GM18508 (cell line): Measurements from ENCODE around the gene TMEM31.
"Not testable (repeated sequence)": the region's sequence is repeated elsewhere in the genome, so short reads cannot be mapped to it uniquely, and the experiment has no call there.

Experiments used
- ATAC-seq: cut with Tn5 transposase; IDR thresholded peaks from one replicate; pipeline ENCODE4 v1.9.1; 2021; ENCODE audit warnings: moderate number of reproducible peaks; ENCODE audit not compliant: insufficient read depth, unreplicated experiment

Gene TMEM31

DNA sequence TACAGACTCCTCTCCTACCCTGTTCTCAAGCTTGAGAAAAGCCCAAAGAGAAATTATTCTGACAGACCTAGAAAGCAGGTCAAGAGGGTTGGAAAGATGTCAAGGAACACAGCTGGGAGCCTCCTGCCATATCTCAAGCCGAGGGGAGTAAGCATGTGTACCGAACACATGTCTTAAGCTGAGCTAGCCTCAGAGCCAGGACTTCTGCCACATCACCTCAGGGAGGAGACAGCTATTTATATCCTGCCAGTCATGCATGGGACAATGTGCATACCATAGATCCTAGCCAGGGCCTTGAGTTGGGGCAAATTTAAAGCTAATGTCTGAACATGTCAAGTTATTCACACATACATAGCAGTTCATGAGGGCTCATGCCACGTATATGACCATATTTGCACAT, 11.8 kb downstream of the TMEM31 start:
- no peak for ATAC-seq

DNA sequence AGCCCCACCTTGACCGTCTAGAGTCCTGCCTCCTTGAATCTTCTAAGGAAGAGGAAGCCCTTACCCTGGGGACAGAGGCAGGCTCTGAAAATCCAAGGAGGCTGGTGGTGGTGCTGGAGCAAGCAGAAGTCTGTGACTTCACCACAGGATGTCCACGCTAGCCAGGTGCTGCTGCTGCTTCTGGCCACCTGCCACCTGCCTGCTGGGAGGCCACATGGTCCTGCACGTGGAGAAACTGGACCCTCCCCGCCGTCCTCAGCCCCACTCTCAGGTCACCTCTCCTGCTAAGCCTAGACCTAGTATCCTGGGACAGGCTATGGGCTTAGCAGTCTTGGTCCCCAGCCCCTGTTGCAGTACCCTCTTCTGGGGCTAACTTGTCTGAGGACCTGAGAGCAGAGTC, 15.8 kb downstream of the TMEM31 start:
- ATAC-seq, result no peak

DNA sequence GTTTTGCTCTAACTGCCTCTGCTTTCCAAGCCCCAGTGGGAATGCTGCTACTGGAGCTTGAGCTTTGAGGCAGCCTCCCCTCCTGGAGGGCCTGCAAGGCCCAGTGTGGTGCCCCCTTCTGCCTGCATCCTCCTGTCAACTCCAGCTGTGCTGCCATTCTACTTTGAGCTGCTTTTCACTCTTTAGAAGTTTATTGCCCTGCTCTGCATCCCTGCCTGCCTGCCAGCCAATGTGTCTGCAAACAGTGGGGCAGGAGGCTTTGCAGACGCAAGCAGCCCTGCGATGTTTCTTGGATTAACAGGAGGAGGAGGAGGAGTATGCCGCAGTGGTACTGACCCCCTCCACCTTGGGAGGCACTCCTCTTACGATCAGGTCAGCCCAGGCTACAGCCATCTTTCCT, 16.4 kb downstream of the TMEM31 start:
- no peak for ATAC-seq

DNA sequence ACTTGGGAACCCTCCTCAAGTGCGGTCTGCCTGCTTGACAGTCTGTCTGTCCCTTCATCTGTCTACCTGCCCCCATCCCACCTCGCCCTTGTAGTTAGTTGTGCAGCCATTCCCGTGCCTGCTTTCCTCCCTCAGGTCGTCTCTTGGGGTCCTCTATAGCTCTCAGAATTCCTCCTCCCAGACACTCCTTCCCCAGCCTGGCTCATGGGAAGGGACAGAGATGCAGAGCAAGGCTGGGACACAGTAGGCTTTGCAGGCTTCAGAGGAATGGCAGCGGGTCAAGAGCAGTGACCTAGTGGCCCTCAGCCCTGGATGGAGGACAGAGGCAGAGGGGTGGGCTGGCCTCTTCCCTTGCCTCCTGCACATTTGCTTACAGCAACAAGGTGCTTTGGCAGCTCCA, 18.3 kb downstream of the TMEM31 start:
- ATAC-seq, result no peak

DNA sequence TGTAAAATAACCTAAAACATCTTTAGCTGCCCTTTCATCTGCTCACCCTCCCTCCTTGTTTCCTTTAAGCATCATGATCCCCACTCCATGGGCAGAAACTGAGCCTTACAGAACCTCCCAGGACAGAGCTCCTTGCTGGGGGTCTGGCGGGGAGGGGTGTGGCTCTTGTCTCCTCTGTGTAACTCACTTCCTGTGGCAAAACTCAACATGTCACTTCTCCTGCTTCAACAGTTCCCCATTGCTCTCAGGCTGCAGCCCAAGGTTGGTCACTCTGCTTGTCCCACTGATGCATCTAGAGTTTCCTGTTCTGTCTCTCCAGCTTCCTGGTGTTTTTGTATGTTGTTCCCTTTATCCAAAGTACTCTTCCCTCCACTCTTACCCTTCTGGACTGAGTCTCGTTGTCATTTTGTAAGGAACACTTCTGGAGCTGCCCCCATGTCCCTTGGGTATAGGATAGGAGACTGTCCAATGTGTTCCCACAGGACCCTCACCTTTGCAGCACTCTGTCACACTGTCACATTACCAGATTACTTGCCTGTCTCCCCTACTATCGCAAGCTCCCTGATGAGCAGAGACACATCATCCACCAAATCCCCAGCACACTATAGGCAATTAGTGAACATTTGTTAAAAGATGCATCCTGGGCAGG, 19.6 kb downstream of the TMEM31 start:
- no peak for ATAC-seq

DNA sequence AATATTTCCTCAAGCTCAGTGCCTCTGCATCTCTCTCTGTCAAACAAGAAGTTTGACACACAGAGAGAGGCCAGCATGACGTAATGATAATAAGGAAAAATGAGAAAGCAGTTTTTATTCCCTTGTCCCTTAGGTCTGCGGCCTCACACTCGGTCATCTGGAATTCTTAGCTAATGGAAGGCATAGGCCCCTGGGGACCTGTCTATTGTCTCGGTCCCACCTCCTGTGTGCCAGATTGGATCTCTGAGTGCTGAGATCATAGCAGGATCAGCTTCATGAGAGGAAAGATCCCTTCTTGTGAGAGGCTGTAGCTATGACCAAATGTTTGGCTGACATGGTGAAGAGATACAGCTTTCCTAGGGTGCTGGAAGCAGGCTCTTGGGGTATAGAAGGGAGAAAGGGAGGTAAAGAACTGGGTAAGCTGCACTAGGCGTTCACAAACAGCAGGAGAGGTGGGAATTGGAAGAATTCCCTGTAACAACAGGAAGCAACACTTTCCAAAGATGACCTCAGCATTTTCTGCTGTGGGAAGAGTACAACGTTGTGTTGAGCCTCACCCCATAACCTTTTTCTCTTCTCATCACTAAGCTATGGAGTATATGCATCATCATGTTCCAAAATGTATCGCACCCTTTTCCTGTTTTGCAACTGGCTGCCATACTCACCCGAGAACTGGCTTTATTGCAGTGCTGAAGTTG, 20.2 kb downstream of the TMEM31 start:
- no peak for ATAC-seq

DNA sequence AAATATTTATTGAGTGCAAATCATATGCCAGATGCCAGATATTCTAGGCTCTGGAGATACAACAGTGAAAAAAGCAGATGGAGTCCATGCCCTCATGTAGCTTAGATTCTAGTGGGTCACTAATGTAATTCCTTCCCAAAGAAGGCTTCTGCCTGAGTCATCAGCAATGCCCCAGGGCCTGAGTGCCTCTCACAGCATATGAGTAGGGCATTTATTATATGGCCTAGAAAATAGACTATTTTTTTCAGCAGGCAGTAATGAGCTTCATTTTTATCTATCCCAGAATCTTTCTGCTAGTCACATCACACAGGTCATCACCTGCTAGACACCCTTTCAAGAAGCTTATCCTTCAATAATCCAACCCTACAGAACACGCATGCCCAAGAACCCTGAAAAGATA, 22.3 kb downstream of the TMEM31 start:
- ATAC-seq, result no peak

DNA sequence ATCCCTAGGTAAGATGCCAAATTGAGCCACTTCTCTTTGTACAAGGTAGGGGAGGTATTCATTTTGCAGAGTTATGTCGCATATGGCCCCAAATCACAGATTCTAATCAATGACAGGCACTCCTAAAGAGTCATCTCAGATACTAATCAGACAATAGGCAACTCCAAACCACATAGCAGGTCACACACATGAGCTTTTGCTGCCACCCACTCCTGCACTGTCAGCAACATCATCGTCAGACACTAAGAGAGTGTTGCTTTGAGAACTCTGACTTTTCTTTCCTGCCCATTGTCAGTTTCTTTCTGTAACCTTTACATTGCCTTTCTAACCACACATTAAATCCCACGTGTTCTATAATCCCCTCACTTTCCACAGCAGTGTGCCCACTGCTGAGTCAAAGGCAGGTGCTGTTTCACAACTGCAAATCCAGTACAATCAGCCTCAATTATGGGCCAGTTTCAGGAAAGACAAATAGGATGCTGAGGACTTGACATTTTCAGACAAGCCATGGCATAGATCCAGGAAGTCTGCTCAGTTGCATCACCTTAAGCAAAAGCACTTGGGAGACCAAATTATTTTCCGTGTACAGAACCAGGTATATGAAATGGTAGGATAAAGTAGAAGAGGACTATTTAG, 23.5 kb downstream of the TMEM31 start:
- ATAC-seq, result no peak

DNA sequence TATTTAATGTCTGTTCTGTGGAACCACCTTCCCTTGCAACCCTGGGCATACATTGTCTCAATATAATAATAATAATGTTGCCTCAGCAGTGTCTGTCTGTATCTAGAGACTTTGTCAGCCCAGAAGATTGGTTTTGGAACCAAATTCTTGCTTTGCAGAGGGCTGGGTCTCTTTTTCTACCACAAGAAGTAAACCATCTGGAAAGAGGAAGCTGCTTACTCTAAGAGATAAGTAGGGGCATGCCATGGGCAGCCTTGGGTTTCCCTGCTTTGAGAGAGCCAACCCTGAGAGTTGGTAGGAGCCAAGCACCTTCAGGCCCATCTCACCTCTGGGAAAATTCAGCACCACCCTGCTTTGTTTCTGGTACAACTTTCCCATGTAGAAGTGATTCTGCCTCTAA, 27.0 kb downstream of the TMEM31 start:
- no peak for ATAC-seq

DNA sequence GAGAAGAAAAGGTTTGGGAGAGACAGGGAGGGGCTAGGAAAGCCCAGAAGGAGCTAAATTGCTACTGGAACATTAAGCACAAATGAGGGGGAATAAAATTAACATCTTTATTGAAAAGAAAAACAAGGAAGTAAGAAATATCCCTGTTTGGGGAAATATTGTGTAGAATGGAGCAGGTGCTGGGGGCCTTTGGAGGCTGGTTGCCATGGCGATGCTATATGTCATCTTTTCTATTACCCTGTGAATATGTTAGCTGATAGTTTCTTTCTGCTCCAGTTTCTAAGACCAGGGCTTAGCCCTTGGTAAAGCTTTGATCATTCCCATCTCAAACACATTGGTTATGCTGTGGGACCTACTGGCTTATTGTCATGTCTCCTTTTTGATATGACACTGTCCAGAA, 28.7 kb downstream of the TMEM31 start:
- ATAC-seq, result no peak

DNA sequence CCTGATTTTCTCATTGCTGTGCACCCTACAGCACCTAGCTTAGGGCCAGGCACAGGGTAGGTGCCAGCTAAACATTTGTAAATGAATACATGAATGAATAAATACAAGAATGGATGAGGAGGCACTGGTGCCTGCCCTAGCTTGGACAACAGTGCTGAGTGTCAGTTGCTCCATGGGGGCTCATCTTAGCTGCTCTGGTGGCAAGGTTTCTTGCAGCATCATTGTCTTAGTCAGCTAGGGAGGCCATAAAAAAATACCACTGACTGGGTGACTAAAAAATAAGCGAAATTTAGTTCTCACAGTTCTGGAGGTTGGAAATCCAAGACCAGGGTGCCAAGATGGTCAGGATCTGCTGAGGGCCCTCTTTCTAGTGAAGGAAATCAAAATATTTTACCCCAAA, 31.2 kb downstream of the TMEM31 start:
- ATAC-seq, result no peak

DNA sequence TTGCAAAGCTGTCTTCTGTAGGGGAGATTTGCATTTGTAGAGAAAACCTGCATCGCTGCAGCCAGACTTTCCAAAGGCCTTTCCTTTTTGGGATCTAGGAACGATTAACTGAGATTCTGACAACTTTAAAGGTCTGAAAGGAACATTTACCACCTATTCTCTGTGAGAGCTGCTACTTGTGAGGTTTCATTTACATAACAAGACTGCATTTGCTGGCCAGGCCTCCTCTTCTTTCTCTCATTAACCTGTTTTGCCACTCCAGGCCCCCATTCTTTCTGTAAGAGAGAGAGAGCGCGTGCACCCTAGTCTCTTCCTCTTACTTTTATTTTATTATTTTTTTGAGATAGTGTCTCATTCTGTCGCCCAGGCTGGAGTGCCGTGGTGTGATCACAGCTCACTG, 31.6 kb downstream of the TMEM31 start:
- no peak for ATAC-seq

DNA sequence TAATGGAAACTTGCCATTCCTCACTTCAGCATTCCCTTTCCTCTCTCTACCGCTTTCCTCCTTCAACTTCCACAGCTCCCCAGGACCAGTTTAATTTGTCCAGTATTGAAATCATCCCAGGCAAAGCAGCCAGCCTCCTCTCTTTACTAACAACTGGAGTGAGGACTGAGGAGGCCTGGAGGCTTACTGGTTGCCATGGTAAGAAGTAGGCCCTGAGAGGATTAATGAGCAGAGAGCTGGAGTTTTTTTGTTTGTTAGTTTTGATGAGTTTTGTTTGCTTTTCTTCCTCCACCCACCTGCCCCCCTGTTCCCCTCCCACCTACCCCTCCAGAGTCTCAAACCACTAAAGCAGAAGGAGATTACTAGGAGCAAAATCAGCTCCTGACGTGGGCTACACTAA, 36.5 kb downstream of the TMEM31 start:
- ATAC-seq, result no peak

DNA sequence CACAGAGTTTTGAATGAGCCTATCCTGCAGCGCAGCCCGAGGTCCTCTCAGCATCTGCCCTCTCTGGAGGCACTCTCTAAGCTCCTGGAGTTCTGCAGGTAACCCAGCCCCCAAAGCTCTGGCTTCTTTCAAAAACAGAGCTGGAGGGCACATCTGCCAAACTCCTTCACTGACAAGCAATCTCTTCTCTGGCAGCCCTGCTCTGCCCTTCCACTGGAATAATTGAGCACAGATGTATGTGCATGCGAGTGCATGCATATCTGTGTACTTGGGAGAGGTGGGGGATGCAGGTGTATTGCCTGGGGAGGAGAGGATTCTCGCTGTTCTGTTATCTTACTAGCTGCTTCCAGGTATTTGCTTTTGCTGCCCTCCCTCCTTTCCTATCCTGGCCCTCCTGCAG, 43.7 kb downstream of the TMEM31 start:
- no peak for ATAC-seq

DNA sequence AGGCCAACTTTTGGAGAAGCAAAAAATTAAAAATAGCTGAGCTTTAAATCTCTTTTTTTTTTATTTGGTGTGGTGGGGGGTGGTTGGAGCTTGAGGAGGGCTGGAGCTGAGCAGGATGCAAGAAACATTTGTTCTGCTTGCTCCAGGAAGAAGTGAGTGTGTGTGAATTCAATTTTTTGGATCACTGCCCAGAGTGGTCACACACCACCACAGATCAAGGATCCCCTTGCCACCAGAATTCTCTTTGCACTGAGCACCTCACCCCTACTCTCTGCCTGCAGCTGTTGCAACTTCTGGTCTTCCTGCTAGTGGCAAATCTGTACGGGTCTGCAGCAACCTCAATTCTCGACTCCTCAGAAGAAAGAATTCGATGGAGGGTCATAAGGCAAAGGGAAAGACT, 46.0 kb downstream of the TMEM31 start:
- ATAC-seq, result no peak

DNA sequence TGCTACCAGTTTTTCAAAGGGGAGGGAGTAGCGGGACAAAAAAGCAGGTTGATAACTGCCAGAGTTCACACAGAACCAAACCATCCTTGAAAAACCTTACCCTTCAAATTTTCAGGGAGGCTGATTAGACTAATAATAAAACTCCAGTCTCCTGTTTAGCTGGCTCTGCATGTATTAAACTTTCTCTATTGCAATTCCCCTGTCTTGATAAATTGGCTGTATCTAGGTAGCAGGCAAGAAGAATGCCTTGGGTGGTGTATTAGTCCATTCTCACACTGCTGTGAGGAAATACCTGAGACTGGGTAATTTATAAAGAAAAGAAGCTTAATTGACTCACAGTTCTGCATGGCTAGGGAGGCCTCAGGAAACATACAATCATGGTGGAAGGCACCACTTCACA, 47.8 kb downstream of the TMEM31 start:
- ATAC-seq, result no peak

DNA sequence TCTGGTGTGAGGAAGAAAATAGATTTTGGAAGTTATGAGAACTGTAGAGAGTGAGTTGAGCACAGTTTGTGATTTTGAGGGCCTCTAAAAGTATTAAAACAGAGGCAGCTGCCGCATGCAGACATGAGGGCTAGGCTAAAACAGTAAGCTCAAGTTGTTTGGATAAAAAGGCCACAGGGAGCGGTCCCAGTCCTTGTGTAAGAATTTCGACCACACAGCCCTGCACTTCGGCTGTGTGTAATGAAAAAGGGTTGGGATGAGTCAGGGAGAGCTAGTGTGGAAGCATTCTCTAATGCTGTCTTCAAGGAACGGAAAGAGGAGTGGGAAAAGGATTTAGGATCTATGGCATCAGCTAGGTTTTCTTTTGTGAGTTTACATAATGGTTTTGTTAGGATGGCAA, 52.8 kb downstream of the TMEM31 start:
- ATAC-seq, result not testable (repeated sequence)
